ENCODE results near the gene ASPHD2. TPM values are rescaled to one million over a fixed set of nuclear protein-coding genes. Genes with fewer than 3 reads are reported as not detected.

The ASPHD2 gene
- total and polyA plus RNA-seq, 10 of the 15 experiments (the other 5 are each of a cell fraction or from before 2014, with no cell fraction given), result 1.6 to 10.6 (median 5.2) TPM

DNA sequence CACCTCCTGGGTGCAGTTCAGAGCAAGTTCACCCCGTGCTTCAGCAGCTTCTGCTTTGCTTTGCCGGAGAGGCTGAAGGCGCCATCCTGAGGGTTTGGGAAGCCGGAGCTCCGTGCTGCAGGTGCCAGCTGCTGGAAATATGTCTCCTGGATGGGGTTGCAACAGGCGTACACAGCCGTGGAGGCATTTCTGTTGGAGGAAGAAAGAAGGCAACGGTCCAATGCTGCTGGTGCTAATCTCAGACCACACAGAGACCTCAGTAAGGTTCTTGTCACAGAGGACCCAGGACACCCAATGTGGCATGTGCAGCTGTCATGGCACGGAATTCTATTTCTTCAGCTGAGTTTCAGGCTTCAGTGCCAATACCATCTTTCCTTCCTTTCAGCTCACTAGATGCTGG is 24.2 kb downstream of the ASPHD2 start:
- 0 out of 2 replicates have a peak, but pooled peaks cover 3% of the 10 kb centered on the region for H4K20me1 ChIP-seq (ENCODE audit: control insufficient read depth, insufficient read depth)
- ChIA-PET CTCF (interaction anchor here (1.0 kb wide), 2 partner anchors 8 to 26 kb away, joined by 3 read pairs; no protein-coding TSS in a partner anchor), RAD21 (ENCODE audit: unreplicated experiment) (no interaction called here), SMC1A (ENCODE audit: uncharacterized antibody, unreplicated experiment) (interaction anchor here (1.6 kb wide), 1 partner anchor 9 kb away, joined by 4 read pairs; no protein-coding TSS in a partner anchor), POLR2A (no interaction called here)
- H3K4me2 ChIP-seq (ENCODE audit: control insufficient read depth, insufficient read depth), result no peak overlapping the region
- no peak overlapping the region for H2AFZ ChIP-seq (ENCODE audit: control insufficient read depth, low read depth, low read length)
- in situ Hi-C loops (cut with MboI) (no loop called here), intact Hi-C loops (cut with micrococcal nuclease; ENCODE audit: unreplicated experiment) (no loop called here)
- H3K4me3 ChIP-seq, result no peak overlapping the region
- H3K4me1 ChIP-seq (ENCODE audit: control insufficient read depth, insufficient read depth, low read length), result no peaks in the 10 kb centered on the region
- BruUV-seq (replicated peaks), result no TSS peak
- H3K9me3 ChIP-seq (replicated peaks; ENCODE audit: control insufficient read depth, insufficient read depth, low read length), result no peaks in the 10 kb centered on the region
- DNase-seq (ENCODE audit: low read depth, low spot score) (no peak), FAIRE-seq (no peak), ATAC-seq (no peak)
- H3K79me2 ChIP-seq (ENCODE audit: control insufficient read depth, insufficient read depth, low read length), result no peaks in the 10 kb centered on the region
- H3K27me3 ChIP-seq (replicated peaks in 1 of 2; ENCODE audit: control insufficient read depth in 2 of 2, insufficient read depth in 2 of 2, low read length in 1 of 2), result no peaks in the 10 kb centered on the region
- TF ChIP-seq, protein P1, sequence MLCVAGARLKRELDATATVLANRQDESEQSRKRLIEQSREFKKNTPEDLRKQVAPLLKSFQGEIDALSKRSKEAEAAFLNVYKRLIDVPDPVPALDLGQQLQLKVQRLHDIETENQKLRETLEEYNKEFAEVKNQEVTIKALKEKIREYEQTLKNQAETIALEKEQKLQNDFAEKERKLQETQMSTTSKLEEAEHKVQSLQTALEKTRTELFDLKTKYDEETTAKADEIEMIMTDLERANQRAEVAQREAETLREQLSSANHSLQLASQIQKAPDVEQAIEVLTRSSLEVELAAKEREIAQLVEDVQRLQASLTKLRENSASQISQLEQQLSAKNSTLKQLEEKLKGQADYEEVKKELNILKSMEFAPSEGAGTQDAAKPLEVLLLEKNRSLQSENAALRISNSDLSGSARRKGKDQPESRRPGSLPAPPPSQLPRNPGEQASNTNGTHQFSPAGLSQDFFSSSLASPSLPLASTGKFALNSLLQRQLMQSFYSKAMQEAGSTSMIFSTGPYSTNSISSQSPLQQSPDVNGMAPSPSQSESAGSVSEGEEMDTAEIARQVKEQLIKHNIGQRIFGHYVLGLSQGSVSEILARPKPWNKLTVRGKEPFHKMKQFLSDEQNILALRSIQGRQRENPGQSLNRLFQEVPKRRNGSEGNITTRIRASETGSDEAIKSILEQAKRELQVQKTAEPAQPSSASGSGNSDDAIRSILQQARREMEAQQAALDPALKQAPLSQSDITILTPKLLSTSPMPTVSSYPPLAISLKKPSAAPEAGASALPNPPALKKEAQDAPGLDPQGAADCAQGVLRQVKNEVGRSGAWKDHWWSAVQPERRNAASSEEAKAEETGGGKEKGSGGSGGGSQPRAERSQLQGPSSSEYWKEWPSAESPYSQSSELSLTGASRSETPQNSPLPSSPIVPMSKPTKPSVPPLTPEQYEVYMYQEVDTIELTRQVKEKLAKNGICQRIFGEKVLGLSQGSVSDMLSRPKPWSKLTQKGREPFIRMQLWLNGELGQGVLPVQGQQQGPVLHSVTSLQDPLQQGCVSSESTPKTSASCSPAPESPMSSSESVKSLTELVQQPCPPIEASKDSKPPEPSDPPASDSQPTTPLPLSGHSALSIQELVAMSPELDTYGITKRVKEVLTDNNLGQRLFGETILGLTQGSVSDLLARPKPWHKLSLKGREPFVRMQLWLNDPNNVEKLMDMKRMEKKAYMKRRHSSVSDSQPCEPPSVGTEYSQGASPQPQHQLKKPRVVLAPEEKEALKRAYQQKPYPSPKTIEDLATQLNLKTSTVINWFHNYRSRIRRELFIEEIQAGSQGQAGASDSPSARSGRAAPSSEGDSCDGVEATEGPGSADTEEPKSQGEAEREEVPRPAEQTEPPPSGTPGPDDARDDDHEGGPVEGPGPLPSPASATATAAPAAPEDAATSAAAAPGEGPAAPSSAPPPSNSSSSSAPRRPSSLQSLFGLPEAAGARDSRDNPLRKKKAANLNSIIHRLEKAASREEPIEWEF (IDR thresholded peaks at IDR 0.05; ENCODE audit: insufficient replicate concordance, low read depth, low read length), result no peak
- TF ChIP-seq RFX5 (IDR thresholded peaks at IDR 0.05; ENCODE audit: low read depth, low read length) (no peak), ZNF274 (IDR thresholded peaks at IDR 0.05; ENCODE audit: insufficient read depth, insufficient read length) (no peak), JUNB (IDR thresholded peaks at IDR 0.05) (no peak), ZSCAN29 (IDR thresholded peaks at IDR 0.05) (no peak), ZNF217 (IDR thresholded peaks at IDR 0.05) (no peak), BCL11A (IDR thresholded peaks at IDR 0.05; ENCODE audit: low read depth, low read length) (no peak), CREB1 (IDR thresholded peaks at IDR 0.05; ENCODE audit: low read depth) (no peak), ASH2L (IDR thresholded peaks at IDR 0.05; ENCODE audit: borderline replicate concordance, low read depth) (no peak), SIN3A (IDR thresholded peaks at IDR 0.05; ENCODE audit: low read depth, low read length) (no peak), TCF7 (IDR thresholded peaks at IDR 0.05; ENCODE audit: borderline replicate concordance) (no peak), ATF7 (IDR thresholded peaks at IDR 0.05; ENCODE audit: low read depth) (no peak), ZZZ3 (IDR thresholded peaks at IDR 0.05; ENCODE audit: control insufficient read depth, insufficient read length, low read depth) (no peak), RUNX3 (IDR thresholded peaks at IDR 0.05; ENCODE audit: low read length) (no peak), SP1 (IDR thresholded peaks at IDR 0.05; ENCODE audit: low read depth, low read length) (no peak), TBL1XR1 (IDR thresholded peaks at IDR 0.05; ENCODE audit: low read depth, low read length) (no peak)
- TF ChIP-seq, protein P2, sequence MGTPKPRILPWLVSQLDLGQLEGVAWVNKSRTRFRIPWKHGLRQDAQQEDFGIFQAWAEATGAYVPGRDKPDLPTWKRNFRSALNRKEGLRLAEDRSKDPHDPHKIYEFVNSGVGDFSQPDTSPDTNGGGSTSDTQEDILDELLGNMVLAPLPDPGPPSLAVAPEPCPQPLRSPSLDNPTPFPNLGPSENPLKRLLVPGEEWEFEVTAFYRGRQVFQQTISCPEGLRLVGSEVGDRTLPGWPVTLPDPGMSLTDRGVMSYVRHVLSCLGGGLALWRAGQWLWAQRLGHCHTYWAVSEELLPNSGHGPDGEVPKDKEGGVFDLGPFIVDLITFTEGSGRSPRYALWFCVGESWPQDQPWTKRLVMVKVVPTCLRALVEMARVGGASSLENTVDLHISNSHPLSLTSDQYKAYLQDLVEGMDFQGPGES (IDR thresholded peaks at IDR 0.05), result no peak
- TF ChIP-seq, protein P3, sequence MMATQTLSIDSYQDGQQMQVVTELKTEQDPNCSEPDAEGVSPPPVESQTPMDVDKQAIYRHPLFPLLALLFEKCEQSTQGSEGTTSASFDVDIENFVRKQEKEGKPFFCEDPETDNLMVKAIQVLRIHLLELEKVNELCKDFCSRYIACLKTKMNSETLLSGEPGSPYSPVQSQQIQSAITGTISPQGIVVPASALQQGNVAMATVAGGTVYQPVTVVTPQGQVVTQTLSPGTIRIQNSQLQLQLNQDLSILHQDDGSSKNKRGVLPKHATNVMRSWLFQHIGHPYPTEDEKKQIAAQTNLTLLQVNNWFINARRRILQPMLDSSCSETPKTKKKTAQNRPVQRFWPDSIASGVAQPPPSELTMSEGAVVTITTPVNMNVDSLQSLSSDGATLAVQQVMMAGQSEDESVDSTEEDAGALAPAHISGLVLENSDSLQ (IDR thresholded peaks at IDR 0.05), result no peak
- WGBS (ENCODE audit: insufficient coverage, insufficient replicate concordance, low lambda C conversion rate, missing lambda C conversion rate), result 97% methylated on average over 9 of the region's 9 CpGs
- H3K36me3 ChIP-seq (ENCODE audit: control insufficient read depth in 2 of 2, insufficient read depth in 2 of 2, low read length in 1 of 2), result peaks cover 16 to 20% of the 10 kb centered on the region in 2 experiments
- H3K27ac ChIP-seq (ENCODE audit: control insufficient read depth, insufficient read depth), result no peak overlapping the region
- no peak overlapping the region for H3K9ac ChIP-seq (ENCODE audit: control insufficient read depth, insufficient read depth, low read length)
